HL-60 (cell line): Measurements from ENCODE around the gene SETD7.
"Not testable (repeated sequence)": the region's sequence is repeated elsewhere in the genome, so short reads cannot be mapped to it uniquely, and the experiment has no call there.

Experiments
- DNase-seq, 2 experiments: peaks; one replicate each; pipeline ENCODE4 v3.0.0-alpha.2; 2010 to 2020; ENCODE audit warnings: low read depth in 1 of 2, low spot score in 1 of 2
- H3K27ac ChIP-seq: fragments of 250-450 bp; sonication (Bioruptor Pico); replicated peaks from 2 replicates; pipeline ENCODE4 v1.5.1; 2020; ENCODE audit warnings: mild to moderate bottlenecking, moderate library complexity
- H3K27me3 ChIP-seq: fragments of 250-450 bp; sonication (Bioruptor Pico); 2 replicates; pipeline ENCODE4 v1.5.1; 2021; ENCODE audit warnings: mild to moderate bottlenecking, moderate library complexity; ENCODE audit not compliant: insufficient read depth, poor library complexity, severe bottlenecking
- H3K4me3 ChIP-seq: replicated peaks from 2 replicates; pipeline ENCODE4 v1.5.1; 2011; ENCODE audit warnings: mild to moderate bottlenecking, control low read depth, low read length; ENCODE audit not compliant: insufficient read depth
- GABPA ChIP-seq: IDR thresholded peaks from 2 replicates; pipeline ENCODE4 v1.6.1; 2012; ENCODE audit warnings: low read depth
- POLR2AphosphoS5 ChIP-seq: IDR thresholded peaks from 2 replicates; pipeline ENCODE4 v1.6.1; 2012; ENCODE audit warnings: low read depth
- REST ChIP-seq: IDR thresholded peaks from 2 replicates; pipeline ENCODE4 v1.6.1; 2012; ENCODE audit warnings: low read depth; ENCODE audit not compliant: insufficient replicate concordance
- SPI1 ChIP-seq: IDR thresholded peaks from 2 replicates; pipeline ENCODE4 v1.6.1; 2012; ENCODE audit warnings: low read depth, mild to moderate bottlenecking, borderline replicate concordance
- TF ChIP-seq, protein P1 (sequence below): IDR thresholded peaks from one replicate; pipeline ENCODE4 v1.5.1; 2011; ENCODE audit warnings: low read length, control low read depth, inconsistent platforms; ENCODE audit not compliant: insufficient read depth

The SETD7 gene

DNA sequence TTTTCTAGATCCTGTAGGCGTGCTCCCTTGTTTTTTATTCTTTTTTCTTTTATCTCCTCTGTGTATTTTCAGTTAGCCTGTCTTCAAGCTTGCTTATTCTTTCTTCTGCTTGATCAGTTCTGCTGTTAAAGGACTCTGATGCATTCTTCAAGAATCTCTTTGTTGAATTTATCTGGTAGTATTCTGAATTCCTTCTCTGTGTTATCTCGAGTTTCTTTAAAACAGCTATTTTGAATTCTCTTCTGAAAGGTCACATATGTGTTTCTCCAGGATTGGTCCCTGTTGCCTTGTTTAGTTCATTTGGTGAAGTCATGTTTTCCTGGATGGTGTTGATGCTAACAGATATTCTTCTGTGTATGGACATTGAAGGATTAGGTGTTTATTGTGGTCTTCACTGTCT, 86.8 kb downstream of the SETD7 start:
- Histone ChIP-seq H3K27ac (no peak overlapping the region), H3K4me3 (no peak overlapping the region), H3K27me3 (no peaks in the 10 kb centered on the region)
- no peak for TF ChIP-seq SPI1
- TF ChIP-seq POLR2AphosphoS5, result no peak
- TF ChIP-seq GABPA, result no peak
- TF ChIP-seq REST, result no peak
- TF ChIP-seq, protein P1, sequence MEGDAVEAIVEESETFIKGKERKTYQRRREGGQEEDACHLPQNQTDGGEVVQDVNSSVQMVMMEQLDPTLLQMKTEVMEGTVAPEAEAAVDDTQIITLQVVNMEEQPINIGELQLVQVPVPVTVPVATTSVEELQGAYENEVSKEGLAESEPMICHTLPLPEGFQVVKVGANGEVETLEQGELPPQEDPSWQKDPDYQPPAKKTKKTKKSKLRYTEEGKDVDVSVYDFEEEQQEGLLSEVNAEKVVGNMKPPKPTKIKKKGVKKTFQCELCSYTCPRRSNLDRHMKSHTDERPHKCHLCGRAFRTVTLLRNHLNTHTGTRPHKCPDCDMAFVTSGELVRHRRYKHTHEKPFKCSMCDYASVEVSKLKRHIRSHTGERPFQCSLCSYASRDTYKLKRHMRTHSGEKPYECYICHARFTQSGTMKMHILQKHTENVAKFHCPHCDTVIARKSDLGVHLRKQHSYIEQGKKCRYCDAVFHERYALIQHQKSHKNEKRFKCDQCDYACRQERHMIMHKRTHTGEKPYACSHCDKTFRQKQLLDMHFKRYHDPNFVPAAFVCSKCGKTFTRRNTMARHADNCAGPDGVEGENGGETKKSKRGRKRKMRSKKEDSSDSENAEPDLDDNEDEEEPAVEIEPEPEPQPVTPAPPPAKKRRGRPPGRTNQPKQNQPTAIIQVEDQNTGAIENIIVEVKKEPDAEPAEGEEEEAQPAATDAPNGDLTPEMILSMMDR, result no peak
- no peak for DNase-seq

- H3K27me3 ChIP-seq, H3K4me3 ChIP-seq, DNase-seq, H3K27ac ChIP-seq: not testable (repeated sequence)
Observed at GRCh38 chr4:139468756-139469155, 87.3 kb downstream of the SETD7 start.

GRCh38 chr4:139465922-139466321, 90.1 kb downstream of the SETD7 start:
- no peak overlapping the region for H3K4me3 ChIP-seq
- TF ChIP-seq GABPA, result no peak
- no peak for TF ChIP-seq REST
- TF ChIP-seq, protein P1, result no peak
- TF ChIP-seq POLR2AphosphoS5, result no peak
- TF ChIP-seq SPI1, result no peak
- DNase-seq, result no peak
- no peak overlapping the region for H3K27ac ChIP-seq
- H3K27me3 ChIP-seq, result no peaks in the 10 kb centered on the region

- not testable (repeated sequence) for H3K27ac ChIP-seq, H3K4me3 ChIP-seq, DNase-seq, H3K27me3 ChIP-seq
Observed at GRCh38 chr4:139464512-139464911, 91.5 kb downstream of the SETD7 start.

DNA sequence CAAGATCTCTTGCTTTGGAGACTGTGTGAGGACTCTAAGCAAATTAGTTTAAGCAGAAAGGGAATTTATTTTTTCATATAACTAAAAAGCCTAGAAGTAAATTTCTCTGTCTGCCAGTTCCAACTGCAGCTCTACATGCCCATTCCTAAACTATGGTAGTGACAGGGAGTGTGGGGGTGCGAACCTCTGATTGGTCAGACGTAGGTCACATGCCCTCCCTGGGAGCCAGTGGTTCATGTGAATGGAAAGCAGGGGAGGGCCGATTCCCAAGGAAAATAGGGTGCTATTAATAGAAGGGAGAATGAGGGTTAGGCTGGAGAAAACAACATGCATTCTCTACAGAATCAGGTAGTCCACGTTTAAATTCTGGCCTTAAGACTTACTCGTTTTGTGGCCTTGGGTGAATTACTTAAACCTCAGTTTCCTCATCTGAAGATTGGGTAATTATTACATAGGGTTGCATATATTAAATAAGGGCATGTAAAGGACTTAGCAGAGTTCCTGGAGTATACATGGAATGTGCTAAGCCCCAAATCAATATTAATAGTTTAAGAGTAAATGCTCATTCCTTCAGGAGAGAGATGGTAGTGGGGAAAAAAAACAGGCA, 94.9 kb downstream of the SETD7 start:
- TF ChIP-seq, protein P1, result no peak
- TF ChIP-seq SPI1 (no peak), REST (no peak), GABPA (no peak), POLR2AphosphoS5 (no peak)
- Histone ChIP-seq H3K27ac (no peak overlapping the region), H3K4me3 (no peak overlapping the region), H3K27me3 (no peaks in the 10 kb centered on the region)
- no peak for DNase-seq
